ENCODE results near the gene RPTOR. TPM values are rescaled to one million over a fixed set of nuclear protein-coding genes. Genes with fewer than 3 reads are reported as not detected.

The RPTOR gene
- total and polyA plus RNA-seq, 10 of the 15 experiments (the other 5 are each of a cell fraction or from before 2014, with no cell fraction given): 0.18 to 32.1 (median 7.8) TPM

- H3K27ac ChIP-seq (ENCODE audit: control insufficient read depth, insufficient read depth): no peak overlapping the region
- no TSS peak for BruUV-seq (replicated peaks)
- no peak for DNase-seq (ENCODE audit: low read depth, low spot score)
- H3K4me3 ChIP-seq: no peak overlapping the region
- H3K4me2 ChIP-seq (ENCODE audit: control insufficient read depth, insufficient read depth): no peak overlapping the region
- intact Hi-C loops (cut with micrococcal nuclease; ENCODE audit: unreplicated experiment): no loop called here
- no peaks in the 10 kb centered on the region; a peak in 2 of 4 replicates for H3K27me3 ChIP-seq (replicated peaks in 1 of 2; ENCODE audit: control insufficient read depth in 2 of 2, insufficient read depth in 2 of 2, low read length in 1 of 2)
- H3K9ac ChIP-seq (ENCODE audit: control insufficient read depth, insufficient read depth, low read length): no peak overlapping the region
- no peaks in the 10 kb centered on the region for H3K9me3 ChIP-seq (replicated peaks; ENCODE audit: control insufficient read depth, insufficient read depth, low read length)
- SMC1A ChIA-PET (ENCODE audit: uncharacterized antibody, unreplicated experiment): interaction anchor here (1.2 kb wide), 1 partner anchor 22 kb away, joined by 3 read pairs; no protein-coding TSS in a partner anchor
- RAD21 ChIA-PET (ENCODE audit: unreplicated experiment): no interaction called here
- no peaks in the 10 kb centered on the region for H4K20me1 ChIP-seq (ENCODE audit: control insufficient read depth, insufficient read depth)
- no peaks in the 10 kb centered on the region for H3K79me2 ChIP-seq (ENCODE audit: control insufficient read depth, insufficient read depth, low read length)
- POLR2A ChIA-PET: no interaction called here
- H3K4me1 ChIP-seq (ENCODE audit: control insufficient read depth, insufficient read depth, low read length): no peaks in the 10 kb centered on the region
- ATAC-seq: no peak
- FAIRE-seq: no peak
- WGBS (ENCODE audit: insufficient coverage, insufficient replicate concordance, low lambda C conversion rate, missing lambda C conversion rate): 69% methylated on average over 6 of the region's 6 CpGs
- in situ Hi-C loops (cut with MboI): no loop called here
- CTCF ChIA-PET: interaction anchor here (1.7 kb wide), 1 partner anchor 46 kb away, joined by 6 read pairs; no protein-coding TSS in a partner anchor
- H2AFZ ChIP-seq (ENCODE audit: control insufficient read depth, low read depth, low read length): no peak overlapping the region
- TF ChIP-seq ETV6 (conservative IDR thresholded peaks at IDR 0.05 in 1 of 2, IDR thresholded peaks at IDR 0.05 in 1 of 2; ENCODE audit: borderline replicate concordance in 1 of 2, low read depth in 1 of 2) (no peak), ZNF592 (IDR thresholded peaks at IDR 0.05) (no peak), YBX1 (IDR thresholded peaks at IDR 0.05) (no peak), NBN (IDR thresholded peaks at IDR 0.05) (no peak), SKIL (IDR thresholded peaks at IDR 0.05; ENCODE audit: low read depth, poor library complexity, severe bottlenecking) (no peak), MYC (IDR thresholded peaks at IDR 0.05; ENCODE audit: insufficient read depth, insufficient read length, insufficient replicate concordance, low read length, severe bottlenecking) (no peak), TARDBP (IDR thresholded peaks at IDR 0.05; ENCODE audit: borderline replicate concordance) (no peak), CBX5 (IDR thresholded peaks at IDR 0.05; ENCODE audit: low read depth) (no peak)
- TF ChIP-seq, protein P1, sequence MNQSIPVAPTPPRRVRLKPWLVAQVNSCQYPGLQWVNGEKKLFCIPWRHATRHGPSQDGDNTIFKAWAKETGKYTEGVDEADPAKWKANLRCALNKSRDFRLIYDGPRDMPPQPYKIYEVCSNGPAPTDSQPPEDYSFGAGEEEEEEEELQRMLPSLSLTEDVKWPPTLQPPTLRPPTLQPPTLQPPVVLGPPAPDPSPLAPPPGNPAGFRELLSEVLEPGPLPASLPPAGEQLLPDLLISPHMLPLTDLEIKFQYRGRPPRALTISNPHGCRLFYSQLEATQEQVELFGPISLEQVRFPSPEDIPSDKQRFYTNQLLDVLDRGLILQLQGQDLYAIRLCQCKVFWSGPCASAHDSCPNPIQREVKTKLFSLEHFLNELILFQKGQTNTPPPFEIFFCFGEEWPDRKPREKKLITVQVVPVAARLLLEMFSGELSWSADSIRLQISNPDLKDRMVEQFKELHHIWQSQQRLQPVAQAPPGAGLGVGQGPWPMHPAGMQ (IDR thresholded peaks at IDR 0.05; ENCODE audit: borderline replicate concordance): no peak
- H3K36me3 ChIP-seq (ENCODE audit: control insufficient read depth in 2 of 2, insufficient read depth in 2 of 2, low read length in 1 of 2): no peaks in the 10 kb centered on the region
These were observed 14.7 kb upstream of the RPTOR start for GRCh38 chr17:80529904-80530292.
